Glomerular visceral epithelial cell (primary cell): ENCODE data around the gene SLC4A4.

Experiments
- DNase-seq: peaks from one replicate; pipeline ENCODE4 v3.0.0-alpha.2; 2016; ENCODE audit errors: extremely low spot score

SLC4A4 gene

GRCh38 chr4:71595576-71596108 lies 256.8 kb downstream of the SLC4A4 start:
- no peak for DNase-seq

GRCh38 chr4:71599578-71599977 lies 260.8 kb downstream of the SLC4A4 start:
- DNase-seq: no peak

- DNase-seq: peak; percentile 4
These were observed 263.6 kb downstream of the SLC4A4 start for GRCh38 chr4:71602289-71602900.

GRCh38 chr4:71604785-71605184 lies 266.0 kb downstream of the SLC4A4 start:
- no peak for DNase-seq

DNA sequence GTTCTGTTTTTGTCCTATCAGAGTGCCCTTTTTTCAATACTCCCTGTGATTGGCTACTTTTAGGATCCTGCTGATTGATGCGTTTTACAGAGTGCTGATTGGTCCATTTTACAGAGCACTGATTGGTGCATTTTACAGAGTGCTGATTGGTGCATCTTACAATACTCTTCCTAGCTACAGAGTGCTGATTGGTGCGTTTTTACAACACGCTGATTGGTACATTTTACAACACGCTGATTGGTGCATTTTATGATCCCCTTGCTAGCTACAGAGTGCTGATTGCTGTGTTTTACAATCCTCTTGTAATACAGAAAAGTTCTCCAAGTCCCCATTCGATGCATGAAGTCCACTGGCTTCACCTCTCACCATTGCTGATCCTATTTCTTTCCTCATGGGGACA lies 268.3 kb downstream of the SLC4A4 start:
- DNase-seq: no peak

GRCh38 chr4:71607780-71608677 lies 269.2 kb downstream of the SLC4A4 start:
- peak; percentile 64 for DNase-seq

- DNase-seq: no peak
These were observed 269.9 kb downstream of the SLC4A4 start for GRCh38 chr4:71608678-71609071.

DNA sequence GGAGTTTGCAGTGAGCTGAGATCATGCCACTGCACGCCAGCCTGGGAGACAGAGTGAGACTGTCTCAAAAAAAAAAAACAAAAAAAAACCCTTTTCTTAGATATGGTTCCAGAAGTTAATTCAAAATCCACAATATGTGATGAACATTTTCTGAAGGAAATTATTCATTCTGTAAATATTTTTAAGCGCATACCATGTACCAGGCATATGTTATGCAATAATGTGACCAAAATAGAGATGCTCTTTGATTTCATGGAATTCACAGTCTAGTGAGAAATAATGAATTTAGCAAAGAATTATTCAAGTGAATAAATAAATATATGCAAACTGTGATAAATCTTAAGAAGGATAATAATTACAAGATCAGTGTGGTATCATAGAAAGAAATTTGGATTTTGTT lies 270.3 kb downstream of the SLC4A4 start:
- no peak for DNase-seq

DNA sequence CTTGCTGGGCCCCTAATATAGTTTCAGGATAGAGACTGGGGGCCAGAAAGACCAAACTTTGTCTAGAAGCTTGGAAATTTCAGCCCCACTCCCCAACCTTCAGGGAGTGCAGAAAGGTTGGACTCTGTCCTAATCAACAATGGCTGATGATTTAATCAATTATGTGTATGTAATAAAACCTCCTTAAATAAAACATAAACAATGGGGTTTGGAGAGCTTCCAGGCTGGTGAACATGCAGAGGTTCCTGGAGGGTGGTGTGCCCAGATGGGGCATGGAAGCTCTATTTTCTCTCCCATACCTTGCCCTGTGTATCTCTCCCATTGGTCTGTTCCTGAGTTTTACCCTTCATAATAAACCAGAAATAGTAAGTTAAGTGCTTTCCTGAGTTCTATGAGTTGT lies 270.8 kb downstream of the SLC4A4 start:
- no peak for DNase-seq

DNA sequence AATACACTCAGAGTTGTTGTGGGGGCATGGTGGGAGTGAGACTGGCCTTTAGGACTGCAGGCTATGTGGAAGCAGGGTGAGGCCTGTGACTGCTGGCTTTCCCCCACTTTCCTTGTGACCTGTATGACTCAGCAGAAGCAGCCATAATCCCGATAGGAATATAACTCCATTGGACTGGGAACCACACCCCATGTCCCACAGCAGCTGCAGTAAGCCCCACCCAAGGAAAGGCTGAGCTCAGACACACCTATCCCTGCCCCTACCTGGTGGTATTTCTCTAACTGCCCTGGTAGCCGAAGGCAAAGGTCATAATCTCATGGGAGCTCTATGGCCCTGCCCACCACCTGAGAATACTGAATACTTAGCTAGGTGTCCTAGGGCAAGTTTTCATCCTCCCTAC lies 275.8 kb downstream of the SLC4A4 start:
- no peak for DNase-seq

GRCh38 chr4:71616168-71616811 lies 277.5 kb downstream of the SLC4A4 start:
- no peak for DNase-seq
